CD4-positive, alpha-beta T cell treated with Interferon gamma for 1 hour (primary cell): ENCODE results near the gene ANKRD44.
A peak's percentile ranks its signal among the peaks of the same experiment; 100 is the strongest.

Experiments used
- DNase-seq: peaks from one replicate; pipeline ENCODE4 v3.0.0-alpha.2; 2020

Gene ANKRD44

DNA sequence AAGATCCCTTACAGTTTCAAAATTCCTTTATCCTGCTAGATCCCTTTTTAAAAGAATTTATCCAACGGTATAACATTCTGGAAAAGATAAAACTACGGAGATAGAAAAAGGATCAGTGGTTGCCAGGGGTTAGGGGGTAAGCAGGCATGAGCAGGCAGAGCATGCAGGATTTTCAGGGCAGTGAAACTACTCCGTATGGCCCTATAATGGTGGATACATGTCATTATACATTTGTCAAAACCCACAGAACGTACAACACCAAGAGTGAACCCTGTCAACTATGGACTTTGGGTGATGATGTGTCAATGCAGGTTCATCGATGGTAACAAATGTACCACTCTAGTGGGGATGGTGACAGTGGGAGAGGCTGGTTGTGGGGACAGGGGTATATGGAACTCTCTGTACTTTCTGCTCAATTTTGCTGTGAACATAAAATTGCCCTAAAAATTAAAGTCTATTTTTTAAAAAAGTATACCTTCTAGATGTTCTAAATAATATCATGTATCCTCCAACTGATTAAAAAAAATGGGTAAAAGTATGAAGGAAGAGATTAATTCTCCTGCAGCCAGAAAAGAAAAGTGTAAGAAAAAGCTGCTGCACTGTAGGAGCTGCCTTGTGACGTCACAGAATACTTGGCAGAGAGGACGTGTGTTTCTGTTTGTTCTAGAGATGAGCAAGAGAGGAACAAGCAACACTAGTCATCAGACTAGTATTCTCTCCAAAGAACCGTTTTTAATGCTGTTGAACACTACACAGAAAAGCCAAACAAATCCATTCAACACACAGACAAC is 23.6 kb downstream of the ANKRD44 start:
- DNase-seq = peak; percentile 64

DNA sequence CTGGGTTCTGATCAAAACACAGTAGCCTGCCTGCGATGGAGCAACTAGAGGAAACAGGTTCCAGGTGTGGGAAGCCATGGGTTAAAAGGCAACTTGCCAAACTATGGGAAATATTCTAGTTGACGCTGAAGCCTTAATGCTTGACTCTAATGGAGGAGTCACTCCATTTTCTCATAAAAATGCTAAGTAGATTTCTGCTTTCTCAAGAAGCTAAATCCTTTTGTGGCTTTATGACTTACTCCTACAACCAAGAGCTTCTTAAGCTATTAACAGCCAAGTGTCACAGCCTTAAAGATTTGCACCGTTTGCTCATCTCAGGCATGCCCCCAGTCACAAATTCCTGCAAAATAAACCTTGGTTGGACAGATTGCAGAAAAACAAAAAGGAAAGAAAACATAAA is 25.2 kb downstream of the ANKRD44 start:
- no peak for DNase-seq

DNA sequence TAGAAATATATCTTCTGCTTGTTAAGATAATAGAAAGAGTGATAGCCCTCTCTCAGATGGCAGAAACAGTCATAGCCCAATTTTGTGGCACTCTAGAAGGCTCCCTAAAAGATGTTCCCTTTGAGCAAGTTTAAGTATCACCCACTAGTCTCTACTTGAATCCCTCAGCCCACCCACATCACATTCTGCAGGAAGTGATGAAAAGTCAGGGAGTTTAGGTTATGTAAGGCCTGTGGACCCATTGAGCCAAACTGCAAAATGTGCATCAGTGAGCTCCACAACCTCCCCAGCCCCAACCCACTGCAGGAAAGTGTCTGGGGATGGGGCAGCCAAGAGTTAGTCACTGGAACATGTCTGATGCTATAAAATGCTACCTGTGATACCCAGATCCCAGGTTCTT is 25.6 kb downstream of the ANKRD44 start:
- no peak for DNase-seq

DNA sequence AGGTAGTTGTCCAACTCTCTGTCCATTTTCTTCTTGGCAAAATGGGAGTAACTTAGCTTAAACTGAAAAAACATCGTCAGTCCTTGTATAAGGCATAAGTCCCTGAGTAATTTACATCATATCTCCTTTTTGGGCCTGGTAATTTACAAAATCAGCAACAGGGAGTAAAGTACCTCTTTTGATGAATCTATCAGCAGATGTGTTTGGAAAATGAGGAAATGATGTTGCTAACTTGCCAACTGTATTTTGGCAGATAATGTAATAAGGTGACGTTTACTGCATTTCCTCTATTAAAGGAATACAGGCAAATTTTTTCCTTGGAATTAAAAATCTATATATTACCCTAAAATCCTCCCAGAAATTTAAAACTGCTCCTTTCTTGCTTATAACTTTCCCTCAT is 29.2 kb downstream of the ANKRD44 start:
- DNase-seq = no peak

DNA sequence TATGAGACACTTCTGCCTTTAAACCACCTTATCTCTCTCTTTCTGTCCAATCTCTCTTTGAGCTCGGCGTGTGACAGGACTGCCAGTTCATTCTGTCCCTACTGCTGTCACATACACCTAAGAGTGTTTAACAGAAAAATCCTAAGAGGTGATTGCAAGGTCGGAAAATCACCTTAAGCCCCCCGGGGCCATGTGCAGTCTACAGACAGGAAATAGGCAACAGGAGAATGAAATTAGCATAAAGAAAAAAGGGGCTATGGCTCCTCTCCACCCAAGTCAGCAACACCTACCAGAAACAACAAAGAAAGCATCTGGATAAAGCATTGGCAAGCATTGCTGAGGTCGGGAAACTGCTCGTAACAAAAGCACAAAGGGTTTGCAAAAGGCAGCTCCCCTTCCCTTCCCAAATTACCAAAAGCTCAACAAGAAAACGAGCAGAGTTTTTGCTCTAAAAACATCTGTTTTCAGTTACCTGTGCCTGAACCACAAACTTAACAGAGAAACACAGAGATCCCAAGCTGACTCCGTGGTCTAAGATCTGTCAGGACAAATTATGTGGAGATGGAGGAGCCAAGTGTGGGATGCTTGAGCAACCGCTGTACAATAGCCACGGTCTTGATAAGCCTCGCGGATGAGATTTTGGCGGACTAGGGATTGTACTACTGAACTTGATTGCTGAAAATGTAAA is 30.4 kb downstream of the ANKRD44 start:
- DNase-seq = no peak

DNA sequence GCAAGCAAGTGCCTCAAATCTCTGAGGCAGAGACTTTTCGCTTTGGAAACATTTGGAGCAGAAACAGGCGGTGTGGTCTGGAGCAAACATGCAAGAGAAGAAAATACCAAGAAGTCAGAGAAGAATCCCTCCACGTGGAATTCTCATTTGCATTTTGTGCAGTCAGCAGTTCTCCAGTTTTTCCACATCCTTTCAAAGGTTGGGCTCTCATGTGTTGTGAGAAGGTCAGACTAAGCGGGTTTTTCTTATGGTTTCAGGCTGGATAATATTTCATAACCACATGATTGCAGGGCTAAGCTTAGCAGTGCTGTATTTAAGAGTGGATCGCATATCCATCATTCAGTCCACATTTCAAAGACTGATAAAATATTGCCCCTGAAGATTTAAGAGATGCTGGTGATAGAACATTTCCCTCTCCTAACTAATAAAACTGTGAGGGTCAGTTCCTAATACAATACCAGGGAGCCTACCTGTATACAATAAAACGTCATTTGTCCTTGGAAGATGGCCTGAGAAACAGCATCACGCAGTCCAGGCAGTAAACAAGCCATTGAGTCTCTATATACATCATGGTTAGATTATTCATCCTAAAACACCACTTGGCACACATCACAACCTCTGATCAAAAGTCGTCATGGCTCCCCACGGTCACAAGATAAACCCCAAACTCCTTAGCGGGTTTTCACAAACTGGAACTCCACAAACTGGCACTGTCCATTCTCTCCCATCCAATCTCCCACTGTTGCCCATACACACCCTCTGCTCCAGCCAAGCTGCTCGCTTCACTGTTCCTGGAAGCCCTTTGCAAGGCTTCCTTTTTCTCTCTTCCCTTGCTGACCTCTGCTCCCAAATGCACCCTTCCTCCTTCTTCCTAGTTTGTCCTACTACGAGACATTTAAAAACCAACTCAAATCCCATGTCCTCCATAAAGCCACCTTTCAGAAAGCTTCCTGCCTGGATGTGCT is 31.5 kb downstream of the ANKRD44 start:
- DNase-seq = no peak

DNA sequence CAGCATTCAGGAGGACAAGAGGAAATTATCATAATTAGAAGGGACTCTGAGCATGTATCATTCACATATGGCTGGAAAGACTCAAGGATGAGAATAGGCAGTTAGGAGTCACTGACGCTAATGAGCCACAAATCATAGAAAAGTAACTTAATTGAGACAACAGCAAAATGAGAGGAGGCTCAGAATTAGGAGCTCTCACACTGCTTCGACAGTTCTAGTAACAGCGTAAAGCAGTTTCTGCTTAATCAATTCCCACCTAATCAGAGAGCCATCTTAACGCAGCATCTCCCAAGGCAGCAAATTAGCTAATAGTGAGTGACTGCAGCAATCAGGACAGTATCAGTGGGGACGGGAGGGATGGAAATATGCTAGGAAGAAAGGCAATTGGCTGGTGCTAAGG is 32.8 kb downstream of the ANKRD44 start:
- DNase-seq = no peak

DNA sequence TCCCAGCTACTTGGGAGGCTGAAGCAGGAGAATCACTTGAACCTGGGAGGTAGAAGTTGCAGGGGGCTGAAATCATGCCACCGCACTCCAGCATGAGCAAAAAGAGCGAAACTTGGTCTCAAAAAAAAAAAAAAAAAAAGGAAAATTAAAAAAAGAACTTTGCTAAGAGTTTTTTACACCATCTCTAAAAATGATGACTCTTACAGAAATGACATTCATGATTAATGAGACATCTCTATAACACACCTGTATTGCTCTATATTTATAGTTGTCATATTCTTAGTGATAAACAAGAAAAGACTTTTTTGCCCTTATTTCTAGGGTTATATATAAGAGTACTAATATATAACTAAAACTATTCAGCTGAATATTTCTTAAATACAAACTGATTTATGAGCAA is 34.4 kb downstream of the ANKRD44 start:
- DNase-seq = no peak

DNA sequence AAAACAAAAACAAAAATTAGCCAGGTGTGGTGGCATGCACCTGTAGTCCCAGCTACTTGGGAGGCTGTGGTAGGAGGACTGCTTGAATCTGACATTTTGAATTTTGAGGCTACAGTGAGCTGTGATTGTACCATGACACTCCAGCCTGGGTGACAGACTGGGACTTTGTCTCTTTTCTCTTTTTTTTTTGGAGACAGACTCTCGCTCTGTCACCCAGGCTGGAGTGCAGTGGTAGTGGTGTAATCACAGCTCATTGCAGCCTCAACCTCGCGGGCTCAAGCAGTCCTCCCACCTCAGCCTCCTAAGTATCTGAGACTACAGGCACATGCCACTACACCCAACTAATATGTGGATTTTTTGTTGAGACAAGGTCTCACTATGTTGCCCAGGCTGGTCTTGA is 35.6 kb downstream of the ANKRD44 start:
- no peak for DNase-seq

DNA sequence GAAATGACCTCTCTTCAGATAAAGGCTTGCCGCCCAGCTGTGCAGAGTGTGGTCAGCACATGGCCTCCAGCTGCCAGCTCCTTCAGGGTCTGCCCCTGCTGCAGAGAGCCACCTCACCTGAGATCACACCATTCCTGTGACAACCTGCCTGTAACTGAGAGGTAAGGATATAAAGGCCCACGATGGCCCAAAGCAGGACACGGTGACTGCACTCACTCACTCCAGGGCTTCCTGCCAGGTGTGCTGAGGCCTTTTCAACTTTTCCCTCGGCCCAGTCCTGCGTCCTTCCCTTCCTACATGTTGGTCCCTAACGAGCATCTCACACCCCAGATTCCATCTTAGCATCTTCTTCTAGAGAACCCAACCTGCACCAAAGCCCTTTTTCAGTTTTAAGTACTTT is 36.2 kb downstream of the ANKRD44 start:
- DNase-seq = no peak

DNA sequence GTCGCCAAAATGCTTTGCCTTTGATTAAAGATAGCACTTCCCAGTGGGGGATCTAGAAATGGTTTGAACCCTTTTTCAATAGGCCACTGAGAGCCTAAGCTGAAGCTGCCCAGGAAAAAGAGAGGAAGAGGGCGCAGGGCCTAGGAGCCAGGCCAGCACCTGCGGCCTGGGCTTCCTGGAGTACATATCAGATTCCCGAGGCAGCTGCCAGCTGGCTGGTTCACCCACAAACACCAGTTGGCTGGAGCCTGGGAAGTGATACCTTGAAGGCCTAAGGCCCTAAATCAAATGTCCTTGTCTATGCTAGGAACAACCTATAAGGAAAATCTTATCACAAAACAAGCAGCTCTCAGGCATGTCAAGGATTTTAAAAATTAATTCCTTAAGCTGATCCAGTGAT is 37.1 kb downstream of the ANKRD44 start:
- DNase-seq = no peak

DNA sequence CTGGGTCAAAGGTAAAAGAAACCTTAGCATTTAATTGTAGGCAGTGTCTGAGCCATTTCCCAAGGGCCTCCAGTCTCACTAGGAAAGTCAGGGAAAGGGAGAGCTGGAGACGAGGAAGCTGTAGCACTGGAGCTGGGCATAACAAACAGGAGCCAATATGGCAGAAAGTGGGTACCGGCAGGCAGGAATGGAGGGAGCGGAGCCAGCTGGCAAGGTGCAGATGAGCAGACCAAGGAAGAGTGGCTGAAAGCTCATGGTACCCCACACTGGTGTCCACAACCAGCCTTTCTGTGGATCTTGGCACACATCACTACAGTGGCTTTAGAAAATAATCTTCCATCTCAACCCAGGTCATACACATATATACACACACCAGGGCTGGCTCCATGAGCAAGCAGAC is 40.0 kb downstream of the ANKRD44 start:
- DNase-seq = no peak

DNA sequence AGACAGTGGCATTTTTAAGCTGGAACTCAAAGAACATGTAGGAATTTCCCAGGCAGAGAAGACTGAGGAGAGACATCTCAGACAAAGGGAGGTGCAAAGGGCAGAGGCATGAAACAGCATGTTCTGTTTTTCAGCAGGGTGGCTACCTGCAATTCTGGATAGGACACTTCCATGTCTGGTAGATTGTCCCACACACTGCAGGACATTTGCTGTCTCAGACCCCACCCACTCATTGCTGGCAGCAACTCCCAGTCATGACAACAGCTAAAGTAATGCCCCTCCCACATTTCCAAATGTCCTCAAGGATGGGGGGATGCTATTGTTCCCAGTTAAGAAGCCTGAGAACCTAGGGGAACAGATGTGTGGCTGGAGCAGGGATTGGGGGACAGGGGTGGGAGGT is 40.8 kb downstream of the ANKRD44 start:
- no peak for DNase-seq

DNA sequence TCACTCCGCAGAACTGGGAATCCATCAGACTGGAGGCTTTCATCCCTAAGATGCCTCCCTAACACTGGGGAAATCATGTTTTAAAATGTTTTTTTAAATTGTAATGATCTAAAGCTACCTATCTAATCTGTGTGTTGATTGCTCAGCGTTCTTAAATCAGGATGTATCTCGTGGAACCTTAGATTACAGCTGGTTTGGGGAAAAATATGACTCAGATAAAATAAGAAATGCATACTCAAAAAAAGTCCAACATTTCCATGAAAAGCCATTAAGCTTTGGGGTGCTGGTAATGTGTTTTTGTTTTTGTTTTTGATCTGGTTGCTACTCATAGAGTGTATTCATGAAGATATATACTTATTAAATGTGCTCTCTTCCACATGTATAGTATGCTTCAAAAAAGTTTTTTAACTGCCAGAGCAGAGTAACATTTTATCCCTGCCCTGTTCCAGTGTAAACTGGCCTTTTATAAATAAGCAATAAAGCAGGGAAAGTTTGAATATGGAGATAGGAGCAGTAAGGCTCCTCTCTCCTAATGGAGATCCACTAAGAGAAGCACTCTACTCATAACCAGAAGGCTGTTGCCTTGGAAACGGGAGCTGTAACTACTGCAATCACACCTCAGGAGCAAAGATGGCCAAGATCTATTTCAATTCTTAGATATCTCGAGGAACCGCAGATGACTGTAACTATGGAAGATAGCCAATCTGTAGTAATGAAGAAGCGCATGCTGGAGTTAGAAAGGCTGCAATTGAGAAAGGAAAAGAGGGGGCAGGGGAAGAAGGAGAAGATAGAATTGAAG is 41.6 kb downstream of the ANKRD44 start:
- no peak for DNase-seq

DNA sequence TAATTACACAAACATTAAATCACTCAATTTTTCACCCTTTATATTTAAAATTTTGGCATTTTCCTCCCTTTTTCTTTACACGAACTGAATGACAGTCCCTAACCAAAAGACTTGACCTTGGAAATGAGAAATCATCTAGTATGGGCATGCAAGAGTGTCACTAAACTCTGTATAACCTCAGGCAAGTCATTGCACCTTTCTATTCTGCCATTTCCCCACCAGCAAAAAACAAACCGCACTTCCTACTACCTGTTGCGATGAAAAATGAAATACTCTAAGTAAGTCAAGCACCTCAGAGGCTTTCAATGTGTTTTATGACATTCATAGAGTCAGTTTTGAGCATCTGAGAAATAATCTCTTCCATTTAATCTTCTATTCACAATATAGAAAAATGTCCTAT is 44.1 kb downstream of the ANKRD44 start:
- DNase-seq = no peak

DNA sequence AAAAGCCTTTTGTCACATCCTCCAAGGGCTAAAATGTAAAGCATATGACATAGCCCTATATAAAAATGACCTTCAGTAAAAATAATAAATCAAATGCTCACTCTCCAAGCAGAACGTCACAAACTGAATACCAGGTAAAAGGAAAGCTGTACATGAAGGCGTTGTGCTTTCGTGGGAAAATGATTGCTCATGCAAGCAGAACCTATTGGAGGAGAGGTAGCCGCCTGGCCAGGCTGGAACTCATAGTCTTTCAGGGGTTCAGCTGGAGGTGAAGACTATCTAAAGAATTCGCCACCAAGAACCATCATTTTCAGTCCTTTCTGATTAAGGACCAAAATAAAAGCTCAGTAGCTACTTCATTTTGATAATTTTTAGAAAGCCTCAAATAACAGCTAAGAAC is 44.7 kb downstream of the ANKRD44 start:
- DNase-seq = no peak

DNA sequence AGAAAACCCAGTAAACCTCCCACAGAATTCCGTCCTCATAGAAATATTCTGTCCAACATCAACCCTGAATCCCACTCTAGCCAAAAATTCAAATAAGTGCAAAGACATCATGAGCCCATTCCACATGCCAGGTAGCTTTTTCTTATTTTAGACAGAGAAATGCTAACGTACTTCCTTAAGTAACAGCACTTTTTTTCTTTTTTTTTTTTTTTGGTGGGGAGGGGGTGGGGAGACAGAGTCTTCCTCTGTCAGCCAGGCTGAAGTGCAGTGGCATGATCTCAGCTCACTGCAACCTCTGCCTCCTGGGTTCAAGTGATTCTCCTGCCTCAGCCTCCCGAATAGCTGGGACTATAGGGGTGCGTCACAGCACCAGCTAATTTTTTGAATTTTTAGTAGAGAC is 45.5 kb downstream of the ANKRD44 start:
- DNase-seq = no peak

DNA sequence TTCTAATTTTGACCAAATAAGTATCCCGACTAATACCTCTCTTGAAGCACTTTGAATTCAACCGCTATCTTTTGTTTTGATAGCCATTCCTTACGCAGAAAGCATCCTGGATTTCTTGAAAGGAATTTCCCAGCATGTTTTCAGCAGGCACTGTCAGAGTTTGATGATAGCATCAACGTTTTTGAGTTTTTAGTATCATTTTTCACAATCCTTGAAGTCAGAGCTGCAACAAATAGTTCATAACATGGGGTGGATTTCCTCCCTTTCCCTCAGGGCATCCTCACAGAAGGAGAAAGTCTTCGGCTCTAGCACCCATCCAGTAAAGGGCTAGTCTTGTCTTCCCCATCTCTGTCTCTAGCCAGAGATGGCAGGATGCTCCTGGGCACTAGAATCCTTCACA is 46.2 kb downstream of the ANKRD44 start:
- DNase-seq = no peak

DNA sequence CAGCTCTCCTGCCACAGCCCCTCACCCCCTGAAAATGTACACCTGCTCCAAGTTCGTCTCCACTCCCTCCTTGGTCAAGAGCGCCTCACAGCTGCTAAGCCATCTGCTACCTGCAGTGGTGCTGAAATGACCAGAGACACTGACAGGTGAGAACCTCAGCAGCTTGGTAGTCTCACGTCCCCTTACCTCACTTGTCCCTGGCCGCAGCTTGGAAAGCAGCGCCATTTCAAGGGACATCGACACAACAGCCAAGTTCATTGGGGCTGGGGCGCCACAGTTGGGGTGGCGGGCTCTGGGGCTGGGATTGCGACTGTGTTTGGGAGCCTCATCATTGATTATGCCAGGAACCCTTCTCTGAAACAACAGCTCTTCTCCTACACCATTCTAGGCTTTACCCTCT is 47.5 kb downstream of the ANKRD44 start:
- DNase-seq = no peak

DNA sequence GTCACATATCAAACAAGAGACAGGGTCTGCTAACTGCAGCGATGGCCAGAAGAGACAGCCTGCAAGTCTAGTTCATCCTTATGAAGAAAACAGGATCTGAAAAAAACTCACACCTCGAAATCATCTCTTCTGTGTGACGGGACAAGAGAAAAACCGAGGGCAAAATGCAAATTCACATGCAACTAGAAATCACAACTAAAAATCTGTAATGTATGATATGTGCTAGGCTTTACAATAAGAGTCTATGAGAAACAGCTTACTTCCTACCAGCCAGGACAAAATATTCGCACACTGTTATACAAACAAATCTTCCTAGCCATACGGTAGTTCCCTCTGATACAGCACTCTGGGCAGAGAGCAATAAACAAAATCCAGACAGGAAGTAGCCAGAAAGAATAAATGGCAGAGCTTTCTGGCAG is 48.8 kb downstream of the ANKRD44 start:
- DNase-seq = no peak

DNA sequence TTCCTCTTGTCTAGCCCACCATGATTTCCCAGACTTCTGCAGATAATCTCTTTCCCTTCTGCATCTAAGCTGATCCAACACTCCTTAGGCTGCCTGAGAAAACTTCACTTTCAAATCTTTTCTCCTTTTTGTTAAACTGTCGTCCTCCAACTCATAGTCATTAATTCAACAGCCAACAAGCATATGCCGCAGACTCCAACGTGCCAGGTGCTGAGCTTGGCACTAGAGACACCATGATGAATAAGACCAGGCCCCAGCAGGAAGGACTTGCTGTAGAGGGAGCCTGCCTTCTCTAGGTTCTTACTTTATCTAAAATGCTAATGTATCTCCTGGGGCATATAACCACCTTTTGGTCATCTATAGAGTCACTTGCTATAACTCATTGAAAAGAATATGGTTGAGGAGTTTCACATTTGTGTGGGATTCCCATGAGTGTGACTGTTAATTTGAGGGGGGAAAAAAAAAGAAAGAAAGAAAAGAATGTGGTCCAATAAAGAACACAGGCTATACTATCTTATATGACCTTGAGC is 51.0 kb downstream of the ANKRD44 start:
- DNase-seq = no peak

DNA sequence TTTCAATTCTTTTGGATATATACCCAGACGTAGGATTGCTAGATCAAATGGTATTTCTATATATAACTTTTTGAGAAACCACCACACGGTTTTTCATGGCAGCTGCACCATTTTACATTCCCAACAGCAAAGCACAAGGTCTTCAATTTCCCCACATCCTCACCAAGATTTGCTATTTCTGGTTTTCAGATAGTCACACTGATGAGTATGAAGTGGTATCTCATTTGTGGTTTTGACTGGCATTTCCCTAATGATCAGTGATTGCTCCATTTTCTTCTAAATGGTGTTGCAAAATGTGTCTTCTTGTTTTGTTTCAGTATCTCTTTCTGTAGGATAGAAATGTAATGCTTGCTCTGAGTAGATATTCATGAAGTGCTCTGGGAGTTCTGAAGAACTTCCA is 52.0 kb downstream of the ANKRD44 start:
- DNase-seq = no peak
